ENCODE results near the gene SCMH1.

DNA sequence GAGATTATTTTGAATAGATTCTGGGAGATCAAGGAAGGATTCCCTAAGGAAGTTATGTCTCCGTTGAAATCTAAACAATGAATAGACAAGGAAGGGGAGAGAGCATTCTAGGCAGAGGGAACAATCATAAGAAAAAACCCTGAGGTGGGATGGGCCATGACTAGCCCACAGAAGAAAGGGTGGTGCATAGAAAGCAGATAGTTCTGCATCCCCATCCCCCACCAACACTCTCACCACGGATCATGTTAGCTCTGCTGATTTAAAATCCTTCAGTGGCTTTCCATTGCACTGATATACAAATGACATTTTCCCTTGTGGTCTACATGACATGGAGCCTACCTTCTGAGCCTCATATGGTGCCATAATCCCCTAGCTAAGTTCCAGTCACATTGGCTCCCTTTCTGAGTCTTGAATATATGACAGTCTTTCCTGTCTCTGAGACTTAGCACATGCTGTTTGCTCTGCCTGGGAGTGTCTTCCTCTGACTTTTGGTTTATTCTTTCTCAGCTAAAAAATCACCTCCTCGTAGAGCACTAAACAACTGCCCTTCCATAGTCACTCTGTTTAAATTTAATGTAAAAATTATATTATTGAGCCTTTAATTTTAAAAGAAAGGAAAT lies 15.2 kb downstream of the SCMH1 start:
- no peak for TF ChIP-seq CTCF (IDR thresholded peaks at IDR 0.05)
- no peak for TF ChIP-seq POLR2A (IDR thresholded peaks at IDR 0.05; ENCODE audit: low read depth)
- no peak for TF ChIP-seq EP300 (IDR thresholded peaks at IDR 0.05)
